K562 (cell line): Measurements from ENCODE around the gene NFKBIB. TPM values are rescaled to one million over a fixed set of nuclear protein-coding genes. Genes with fewer than 3 reads are reported as not detected.
A peak's percentile ranks its signal among the peaks of the same experiment; 100 is the strongest.

Experiments
- ATAC-seq: fragments of 200-7000 bp; cut with Tn5 transposase; 3 replicates; pipeline ENCODE4 v1.9.1; 2020; ENCODE audit warnings: moderate library complexity
- BruUV-seq: library from RNA; stranded (reverse); fragments of 400-500 nt; replicated peaks from 2 replicates; lab custom pipeline; 2021; lab: Mats Ljungman, UMichigan
- CTCF ChIA-PET: fragments of 300-600 bp; formaldehyde crosslinking; extraction: SDS; loops from one replicate; lab custom pipeline; 2021; ENCODE audit warnings: low intra/inter-chr PET ratio; lab: Yijun Ruan, JAX
- POLR2A ChIA-PET: fragments of 300-600, 350-650 bp; sonication (Branson Sonifier 250); formaldehyde crosslinking; extraction: SDS; loops from one replicate; lab custom pipeline; 2021; ENCODE audit warnings: antibody characterized with exemption, inconsistent platforms; lab: Yijun Ruan, JAX
- DNase-seq, 4 experiments: peaks; one replicate each; pipeline versions ENCODE4 v3.0.0 to v3.0.0-alpha.2; 2011 to 2018; ENCODE audit warnings: low spot score in 3 of 4, mixed read lengths in 3 of 4; ENCODE audit errors: extremely low read depth in 1 of 4
- FAIRE-seq: peaks from 2 replicates; lab custom pipeline; 2011; peaks lifted over from hg19 to GRCh38; lab: Jason Lieb, UNC
- H2AFZ ChIP-seq: 2 replicates; pipeline ENCODE4 v1.6.0; 2011; ENCODE audit warnings: low read depth, low read length, control low read depth, inconsistent platforms
- H3K27ac ChIP-seq: fragments of 200-600 bp; 3 replicates; pipeline ENCODE4 v1.8.0; 2011; ENCODE audit warnings: low read depth, mild to moderate bottlenecking, control low read depth, inconsistent platforms, low read length, moderate library complexity, mixed read lengths; ENCODE audit errors: extremely low read depth
- H3K27me3 ChIP-seq, 2 experiments: fragments of 300-600 bp in 1 of 2; 2 replicates in 1 of 2; 3 replicates in 1 of 2; pipeline versions ENCODE4 v1.6.0 to v1.8.0; 2011; ENCODE audit warnings: inconsistent platforms in 2 of 2, low read length in 2 of 2, mild to moderate bottlenecking in 1 of 2, mixed read lengths in 1 of 2, moderate library complexity in 1 of 2; ENCODE audit not compliant: control insufficient read depth in 2 of 2, insufficient read depth in 2 of 2
- H3K36me3 ChIP-seq: fragments of 300-600 bp; 3 replicates; pipeline ENCODE4 v1.8.0; 2011; ENCODE audit warnings: mild to moderate bottlenecking, low read length, inconsistent platforms; ENCODE audit not compliant: control insufficient read depth, insufficient read depth
- H3K4me1 ChIP-seq, 2 experiments: fragments of 200-600 bp in 1 of 2; replicated peaks in 1 of 2; 2 replicates in 1 of 2; 3 replicates in 1 of 2; pipeline versions ENCODE4 v1.5.1 to v1.8.0; 2011; ENCODE audit warnings: inconsistent platforms in 2 of 2, low read length in 2 of 2, mild to moderate bottlenecking in 1 of 2, mixed read lengths in 1 of 2, moderate library complexity in 1 of 2; ENCODE audit not compliant: control insufficient read depth in 2 of 2, insufficient read depth in 2 of 2
- H3K4me2 ChIP-seq: 2 replicates; pipeline ENCODE4 v1.6.1; 2011; ENCODE audit warnings: low read length, control low read depth, inconsistent platforms, mixed read lengths; ENCODE audit not compliant: insufficient read depth
- H3K4me3 ChIP-seq: fragments of 200-600 bp; sonication (generic), shearing (Covaris generic); 2 replicates; pipeline ENCODE4 v1.5.1; 2016; ENCODE audit warnings: control low read depth, inconsistent platforms
- H3K79me2 ChIP-seq: fragments of 200-600 bp; 3 replicates; pipeline ENCODE4 v1.8.0; 2011; ENCODE audit warnings: low read length, inconsistent platforms; ENCODE audit not compliant: control insufficient read depth, insufficient read depth
- H3K9ac ChIP-seq, 2 experiments: 2 replicates each; pipeline versions ENCODE4 v1.6.0 to v1.6.1; 2011; ENCODE audit warnings: low read depth in 2 of 2, low read length in 2 of 2, control low read depth in 1 of 2, inconsistent platforms in 1 of 2, mild to moderate bottlenecking in 1 of 2, mixed read lengths in 1 of 2; ENCODE audit not compliant: insufficient read depth in 1 of 2
- H3K9me1 ChIP-seq: one replicate; pipeline ENCODE4 v1.6.0; 2011; ENCODE audit warnings: inconsistent platforms, mild to moderate bottlenecking, low read length, moderate library complexity; ENCODE audit not compliant: control insufficient read depth, insufficient read depth
- H3K9me3 ChIP-seq: replicated peaks from 2 replicates; pipeline ENCODE4 v1.5.1; 2011; ENCODE audit warnings: low read depth, low read length, inconsistent platforms; ENCODE audit not compliant: control insufficient read depth, insufficient read depth
- H4K20me1 ChIP-seq: replicated peaks from 2 replicates; pipeline ENCODE4 v1.6.1; 2011; ENCODE audit warnings: low read length, inconsistent platforms, mixed read lengths; ENCODE audit not compliant: control insufficient read depth, insufficient read depth
- ARNT ChIP-seq, 2 experiments: fragments of 450-650 bp; IDR thresholded peaks; 2 replicates each; pipeline ENCODE4 v1.6.1; 2016; ENCODE audit warnings: mild to moderate bottlenecking in 1 of 2
- BCOR ChIP-seq: fragments of 450-650 bp; IDR thresholded peaks from 2 replicates; pipeline ENCODE4 v1.6.1; 2016
- EP400 ChIP-seq: fragments of 450-650 bp; IDR thresholded peaks from 2 replicates; pipeline ENCODE4 v1.6.1; 2017; ENCODE audit warnings: antibody characterized with exemption, mild to moderate bottlenecking, moderate library complexity
- FOXP1 ChIP-seq: sonication (generic); formaldehyde crosslinking; IDR thresholded peaks from 2 replicates; pipeline ENCODE4 v1.8.0; 2022; ENCODE audit warnings: mild to moderate bottlenecking, missing genetic modification reagents
- KDM1A ChIP-seq, 2 experiments: fragments of 450-650 bp; IDR thresholded peaks; 2 replicates each; pipeline ENCODE4 v1.6.1; 2016; ENCODE audit warnings: mild to moderate bottlenecking in 2 of 2
- NFRKB ChIP-seq: fragments of 450-650 bp; IDR thresholded peaks from 2 replicates; pipeline ENCODE4 v1.6.1; 2016; ENCODE audit warnings: low read depth
- POLR2A ChIP-seq: fragments of 450-650 bp; conservative IDR thresholded peaks from 2 replicates; pipeline ENCODE4 v1.6.1; 2016
- PRMT5 ChIP-seq: sonication (generic); formaldehyde crosslinking; IDR thresholded peaks from 2 replicates; pipeline ENCODE4 v1.5.0; 2020; ENCODE audit warnings: missing genetic modification reagents
- RBM25 ChIP-seq: fragments of 200-400 bp; formaldehyde crosslinking; IDR thresholded peaks from 2 replicates; pipeline ENCODE4 v1.6.1; 2018; ENCODE audit warnings: low read length, low read depth, moderate library complexity; ENCODE audit not compliant: severe bottlenecking
- RFX7 ChIP-seq: fragments of 250-450 bp; sonication (Bioruptor Pico); IDR thresholded peaks from 2 replicates; pipeline ENCODE4 v1.5.1; 2021; ENCODE audit warnings: mild to moderate bottlenecking
- SMAD3 ChIP-seq: fragments of 450-650 bp; formaldehyde crosslinking; conservative IDR thresholded peaks from 2 replicates; pipeline ENCODE4 v1.4.0; 2020; ENCODE audit warnings: mild to moderate bottlenecking
- ZNF121 ChIP-seq: sonication (generic); formaldehyde crosslinking; conservative IDR thresholded peaks from 2 replicates; pipeline ENCODE4 v1.8.0; 2022; ENCODE audit warnings: missing genetic modification reagents
- ZNF175 ChIP-seq: fragments of 200-800 bp; sonication (Bioruptor generic); IDR thresholded peaks from 2 replicates; pipeline ENCODE4 v1.6.1; 2016; ENCODE audit warnings: low read depth, mild to moderate bottlenecking, missing genetic modification characterization, missing compliant biosample characterization
- ZNF274 ChIP-seq: IDR thresholded peaks from 2 replicates; pipeline ENCODE4 v1.6.1; 2011; ENCODE audit warnings: low read depth, mild to moderate bottlenecking, low read length, moderate library complexity, borderline replicate concordance
- WGBS: fragments of 100-300 bp; shearing (Covaris generic); methylation state at CpG from one replicate; pipeline ENCODE4 v1.1.6; 2016; ENCODE audit warnings: low coverage, mixed read lengths; ENCODE audit not compliant: insufficient coverage; ENCODE audit errors: missing lambda C conversion rate; 5-methylcytosine and 5-hydroxymethylcytosine counted together
- in situ Hi-C: fragments of 300-500 bp; cut with MboI; formaldehyde crosslinking; loops from 4 replicates; pipeline ENCODE4 v1.15.0; 2018; ENCODE audit warnings: inconsistent platforms, mixed read lengths
- intact Hi-C: fragments of 100-400 bp; cut with micrococcal nuclease; formaldehyde crosslinking; loops from 2 replicates; pipeline ENCODE4 v1.14.2; 2022
- polyA plus RNA-seq, 8 experiments: library from polyadenylated mRNA; depleted of rRNA in 4 of 8; stranded (reverse) in 5 of 8; unstranded in 3 of 8; fragments of >200 nt; fragmentation: Nextera tagmentation in 2 of 8; fragmentation: Illumina TruSeq in 1 of 8; extraction: Ambion mirVana in 2 of 8; extraction: Trizol in 1 of 8; gene quantifications; 2 replicates each; pipeline versions ENCODE4 v1.2.1 to v1.2.3, GENCODE V29; 2011 to 2014; ENCODE audit warnings: inconsistent platforms in 1 of 8, missing spikeins in 1 of 8
- total RNA-seq, 7 experiments: library from RNA; depleted of rRNA in 6 of 7; stranded (reverse); fragments of >200 nt in 6 of 7; fragmentation: Illumina TruSeq in 2 of 7; extraction: Trizol in 2 of 7; gene quantifications; 2 replicates each; pipeline versions ENCODE4 v1.2.1 to v1.2.3, GENCODE V29; 2011 to 2021; ENCODE audit warnings: low replicate concordance in 1 of 7

Gene NFKBIB
- total and polyA plus RNA-seq, 9 of the 15 experiments (the other 6 are each of a cell fraction or from before 2014, with no cell fraction given): 1.5 to 44.9 (median 10.4) TPM

DNA sequence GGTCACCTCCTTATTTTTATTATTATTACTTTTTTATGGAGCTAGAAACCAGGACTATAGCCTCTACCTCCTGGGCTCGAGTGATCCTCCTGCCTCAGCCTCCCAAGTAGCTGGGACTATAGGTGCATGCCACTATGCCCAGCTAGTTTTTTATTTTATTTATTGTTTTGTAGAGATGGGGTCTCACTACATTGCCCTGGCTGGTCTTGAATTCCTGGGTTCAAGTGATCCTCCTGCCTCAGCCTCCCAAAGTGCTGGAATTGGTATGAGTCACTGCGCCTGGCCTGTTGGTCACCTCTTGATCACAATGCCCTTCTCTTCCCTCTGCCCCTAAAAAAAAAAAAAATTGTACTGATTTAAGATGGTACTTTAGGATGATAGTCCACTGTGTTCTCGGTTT, 51.4 kb downstream of the NFKBIB start:
- intact Hi-C loops: loop anchor here (5.0 kb wide), 1 partner anchor 549 kb away; the partner anchor contains the start of gene FAM98C
- H2AFZ ChIP-seq: no peak overlapping the region
- CTCF ChIA-PET: interaction anchor here (0.6 to 0.9 kb wide), 2 partner anchors 548 to 608 kb away, joined by 5 to 7 read pairs; partner anchors contain the start of gene FAM98C
- H3K79me2 ChIP-seq: no peaks in the 10 kb centered on the region
- 0 out of 2 replicates have a peak, but pooled peaks have one; percentile 12 for TF ChIP-seq BCOR
- TF ChIP-seq RBM25: peak; percentile 36
- no peak for TF ChIP-seq EP400
- no peak for TF ChIP-seq KDM1A (IDR thresholded peaks at IDR 0.05)
- TF ChIP-seq ZNF121 (CRISPR knock-in tag): peak; percentile 89
- no peak for TF ChIP-seq NFRKB
- no peak for TF ChIP-seq ZNF274
- TF ChIP-seq SMAD3: no peak
- TF ChIP-seq ZNF175: no peak
- TF ChIP-seq FOXP1: no peak
- no peak for TF ChIP-seq POLR2A
- no peak for TF ChIP-seq ARNT (IDR thresholded peaks at IDR 0.05)
- TF ChIP-seq RFX7 (CRISPR knock-in tag): no peak
- no peak for TF ChIP-seq PRMT5 (CRISPR knock-in tag)
- no peak overlapping the region for H3K4me2 ChIP-seq
- peaks cover 17% of the 10 kb centered on the region; the same call in 1 of the 3 replicates for H3K36me3 ChIP-seq
- FAIRE-seq: no peak
- H3K27me3 ChIP-seq: no peaks in the 10 kb centered on the region
- H3K4me3 ChIP-seq: no peak overlapping the region
- in situ Hi-C loops: no loop called here
- peaks cover 0 to 8% of the 10 kb centered on the region in 2 experiments; a peak in 2 of 5 replicates for H3K4me1 ChIP-seq
- POLR2A ChIA-PET: interaction anchor here (0.6 to 0.7 kb wide), 2 partner anchors 8 to 13 kb away, joined by 3 read pairs; no protein-coding TSS in a partner anchor
- no peak for ATAC-seq
- H3K27ac ChIP-seq: no peak overlapping the region
- DNase-seq: no peak
- no peak overlapping the region for H3K9ac ChIP-seq
- 87% methylated on average over 3 of the region's 3 CpGs for WGBS
- BruUV-seq: no TSS peak
- H3K9me1 ChIP-seq: no peaks in the 10 kb centered on the region
- no peaks in the 10 kb centered on the region for H4K20me1 ChIP-seq
- H3K9me3 ChIP-seq: no peaks in the 10 kb centered on the region
